ENCODE data around the gene RIMS4.

RIMS4 gene

GRCh38 chr20:44737116-44737515, 73.2 kb downstream of the RIMS4 start:
- Histone ChIP-seq H3K4me2 (ENCODE audit: low read length) (no peak overlapping the region), H3K4me3 (ENCODE audit: low read depth, low read length, poor library complexity, severe bottlenecking) (no peak overlapping the region), H3K9me3 (ENCODE audit: low read length) (no peaks in the 10 kb centered on the region), H3K36me3 (ENCODE audit: insufficient read depth, low read length) (peaks cover 14% of the 10 kb centered on the region; the same call in 1 of the 2 replicates), H3F3A (ENCODE audit: insufficient read depth, low read length) (no peaks in the 10 kb centered on the region), H3K79me2 (ENCODE audit: insufficient read depth, low read length) (no peaks in the 10 kb centered on the region), H3K27ac (ENCODE audit: low read depth, low read length, poor library complexity, severe bottlenecking) (no peak overlapping the region), H3K4me1 (ENCODE audit: insufficient read depth, low read length, severe bottlenecking) (peaks cover 15% of the 10 kb centered on the region), H3K9me2 (ENCODE audit: low read depth, low read length) (no peaks in the 10 kb centered on the region), H3K9ac (ENCODE audit: low read length) (no peak overlapping the region), H3K27me3 (ENCODE audit: insufficient read depth, low read length) (no peaks in the 10 kb centered on the region), H2AFZ (ENCODE audit: low read length) (no peak overlapping the region), H4K20me1 (ENCODE audit: insufficient read depth, low read length) (no peaks in the 10 kb centered on the region)
- TF ChIP-seq, protein P1, sequence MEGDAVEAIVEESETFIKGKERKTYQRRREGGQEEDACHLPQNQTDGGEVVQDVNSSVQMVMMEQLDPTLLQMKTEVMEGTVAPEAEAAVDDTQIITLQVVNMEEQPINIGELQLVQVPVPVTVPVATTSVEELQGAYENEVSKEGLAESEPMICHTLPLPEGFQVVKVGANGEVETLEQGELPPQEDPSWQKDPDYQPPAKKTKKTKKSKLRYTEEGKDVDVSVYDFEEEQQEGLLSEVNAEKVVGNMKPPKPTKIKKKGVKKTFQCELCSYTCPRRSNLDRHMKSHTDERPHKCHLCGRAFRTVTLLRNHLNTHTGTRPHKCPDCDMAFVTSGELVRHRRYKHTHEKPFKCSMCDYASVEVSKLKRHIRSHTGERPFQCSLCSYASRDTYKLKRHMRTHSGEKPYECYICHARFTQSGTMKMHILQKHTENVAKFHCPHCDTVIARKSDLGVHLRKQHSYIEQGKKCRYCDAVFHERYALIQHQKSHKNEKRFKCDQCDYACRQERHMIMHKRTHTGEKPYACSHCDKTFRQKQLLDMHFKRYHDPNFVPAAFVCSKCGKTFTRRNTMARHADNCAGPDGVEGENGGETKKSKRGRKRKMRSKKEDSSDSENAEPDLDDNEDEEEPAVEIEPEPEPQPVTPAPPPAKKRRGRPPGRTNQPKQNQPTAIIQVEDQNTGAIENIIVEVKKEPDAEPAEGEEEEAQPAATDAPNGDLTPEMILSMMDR (IDR thresholded peaks at IDR 0.05; ENCODE audit: low read length): no peak
- no peak for TF ChIP-seq EZH2 (IDR thresholded peaks at IDR 0.05; ENCODE audit: borderline replicate concordance, low read length)

DNA sequence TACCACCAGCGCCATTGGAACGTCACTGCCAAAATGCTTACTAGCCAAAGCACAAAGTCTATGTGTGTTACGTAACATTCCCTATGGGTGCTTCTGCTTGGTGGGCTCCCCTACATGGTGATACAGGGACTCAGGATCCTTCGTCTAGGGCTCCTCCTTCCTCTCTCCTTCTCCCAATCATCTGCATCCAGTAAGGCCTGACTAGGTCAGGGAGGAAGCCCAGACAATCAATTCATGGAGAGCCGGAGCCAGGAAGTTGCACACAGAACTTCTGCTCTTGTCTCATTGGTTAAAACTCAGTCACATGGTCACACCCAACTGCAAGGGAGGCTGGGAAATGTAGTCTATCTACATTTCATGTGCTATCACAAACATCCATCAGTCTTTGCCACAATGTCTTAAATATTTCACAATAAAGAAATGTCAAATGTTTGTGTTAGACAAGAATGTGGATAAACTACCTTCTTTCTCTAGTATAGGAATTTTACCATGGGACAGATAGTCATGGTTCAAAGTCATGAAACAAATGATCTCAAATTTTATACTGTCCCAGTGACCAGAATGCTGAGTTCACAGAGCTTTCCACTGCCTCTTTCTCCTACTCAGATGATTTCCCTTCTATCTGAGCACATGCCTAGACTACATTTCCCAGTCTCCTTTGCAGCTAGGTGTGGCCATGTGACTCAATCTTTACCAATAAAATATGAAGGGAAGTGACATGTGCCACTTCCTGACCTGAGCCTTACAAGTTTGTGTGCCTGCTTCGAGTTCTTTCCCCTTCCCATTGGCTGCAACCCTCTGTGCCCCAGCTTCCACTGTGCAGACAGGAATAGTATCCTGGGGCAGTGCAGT, 74.0 kb downstream of the RIMS4 start:
- peak overlapping the region; percentile 72 for H3K4me2 ChIP-seq (ENCODE audit: low read length)
- H3K36me3 ChIP-seq (ENCODE audit: insufficient read depth, low read length): peaks cover 14% of the 10 kb centered on the region; the same call in 1 of the 2 replicates
- TF ChIP-seq EZH2 (IDR thresholded peaks at IDR 0.05; ENCODE audit: borderline replicate concordance, low read length): no peak
- TF ChIP-seq, protein P1 (IDR thresholded peaks at IDR 0.05; ENCODE audit: low read length): no peak
- H3K9me3 ChIP-seq (ENCODE audit: low read length): no peaks in the 10 kb centered on the region
- H3K9ac ChIP-seq (ENCODE audit: low read length): no peak overlapping the region; the same call in 1 of the 2 replicates
- no peaks in the 10 kb centered on the region for H3F3A ChIP-seq (ENCODE audit: insufficient read depth, low read length)
- H3K4me1 ChIP-seq (ENCODE audit: insufficient read depth, low read length, severe bottlenecking): peaks cover 15% of the 10 kb centered on the region
- H4K20me1 ChIP-seq (ENCODE audit: insufficient read depth, low read length): no peaks in the 10 kb centered on the region
- H3K27me3 ChIP-seq (ENCODE audit: insufficient read depth, low read length): no peaks in the 10 kb centered on the region
- H3K79me2 ChIP-seq (ENCODE audit: insufficient read depth, low read length): no peaks in the 10 kb centered on the region
- no peak overlapping the region for H3K27ac ChIP-seq (ENCODE audit: low read depth, low read length, poor library complexity, severe bottlenecking)
- H3K4me3 ChIP-seq (ENCODE audit: low read depth, low read length, poor library complexity, severe bottlenecking): peak overlapping the region; percentile 50
- peak overlapping the region; percentile 50; the same call in 1 of the 2 replicates for H2AFZ ChIP-seq (ENCODE audit: low read length)
- H3K9me2 ChIP-seq (ENCODE audit: low read depth, low read length): no peaks in the 10 kb centered on the region

DNA sequence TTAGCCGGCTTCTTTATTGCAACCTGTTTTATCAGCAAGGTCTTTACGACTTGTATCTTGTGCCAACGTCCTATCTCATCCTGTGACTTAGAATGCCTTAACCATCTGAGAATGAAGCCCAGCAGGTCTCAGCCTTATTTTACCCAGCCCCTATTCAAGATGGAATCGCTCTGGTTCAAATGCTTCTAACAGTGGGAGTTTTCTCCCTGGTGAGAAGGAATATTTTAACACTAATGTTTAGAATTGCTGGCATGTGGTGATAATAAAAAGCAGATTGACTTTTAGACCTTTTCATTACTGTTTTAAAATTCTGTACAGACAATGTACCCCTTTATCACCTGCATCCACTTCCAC, 74.6 kb downstream of the RIMS4 start:
- TF ChIP-seq, protein P1 (IDR thresholded peaks at IDR 0.05; ENCODE audit: low read length): no peak
- TF ChIP-seq EZH2 (IDR thresholded peaks at IDR 0.05; ENCODE audit: borderline replicate concordance, low read length): no peak
- H3K27me3 ChIP-seq (ENCODE audit: insufficient read depth, low read length): no peaks in the 10 kb centered on the region
- H3K9me3 ChIP-seq (ENCODE audit: low read length): no peaks in the 10 kb centered on the region
- H3K36me3 ChIP-seq (ENCODE audit: insufficient read depth, low read length): peaks cover 14% of the 10 kb centered on the region; the same call in 1 of the 2 replicates
- H3K27ac ChIP-seq (ENCODE audit: low read depth, low read length, poor library complexity, severe bottlenecking): no peak overlapping the region
- H3K4me3 ChIP-seq (ENCODE audit: low read depth, low read length, poor library complexity, severe bottlenecking): peak overlapping the region; percentile 50
- H3K4me2 ChIP-seq (ENCODE audit: low read length): peak overlapping the region; percentile 72
- peaks cover 15% of the 10 kb centered on the region for H3K4me1 ChIP-seq (ENCODE audit: insufficient read depth, low read length, severe bottlenecking)
- no peaks in the 10 kb centered on the region for H4K20me1 ChIP-seq (ENCODE audit: insufficient read depth, low read length)
- no peaks in the 10 kb centered on the region for H3K79me2 ChIP-seq (ENCODE audit: insufficient read depth, low read length)
- peak overlapping the region; percentile 50; the same call in 1 of the 2 replicates for H2AFZ ChIP-seq (ENCODE audit: low read length)
- no peak overlapping the region; the same call in 1 of the 2 replicates for H3K9ac ChIP-seq (ENCODE audit: low read length)
- H3K9me2 ChIP-seq (ENCODE audit: low read depth, low read length): no peaks in the 10 kb centered on the region
- H3F3A ChIP-seq (ENCODE audit: insufficient read depth, low read length): no peaks in the 10 kb centered on the region

All from OCI-LY1 (cell line).